NK-92 treated with Interleukin-12 subunit alpha and Interleukin-12 subunit beta, amount 100 ng/mL, for 24 hours (cell line): Measurements from ENCODE around the gene NTMT1.

ENCODE experiments used
- DNase-seq: peaks from one replicate; lab custom pipeline; 2025; lab: John Stamatoyannopoulos, UW

NTMT1 gene

DNA sequence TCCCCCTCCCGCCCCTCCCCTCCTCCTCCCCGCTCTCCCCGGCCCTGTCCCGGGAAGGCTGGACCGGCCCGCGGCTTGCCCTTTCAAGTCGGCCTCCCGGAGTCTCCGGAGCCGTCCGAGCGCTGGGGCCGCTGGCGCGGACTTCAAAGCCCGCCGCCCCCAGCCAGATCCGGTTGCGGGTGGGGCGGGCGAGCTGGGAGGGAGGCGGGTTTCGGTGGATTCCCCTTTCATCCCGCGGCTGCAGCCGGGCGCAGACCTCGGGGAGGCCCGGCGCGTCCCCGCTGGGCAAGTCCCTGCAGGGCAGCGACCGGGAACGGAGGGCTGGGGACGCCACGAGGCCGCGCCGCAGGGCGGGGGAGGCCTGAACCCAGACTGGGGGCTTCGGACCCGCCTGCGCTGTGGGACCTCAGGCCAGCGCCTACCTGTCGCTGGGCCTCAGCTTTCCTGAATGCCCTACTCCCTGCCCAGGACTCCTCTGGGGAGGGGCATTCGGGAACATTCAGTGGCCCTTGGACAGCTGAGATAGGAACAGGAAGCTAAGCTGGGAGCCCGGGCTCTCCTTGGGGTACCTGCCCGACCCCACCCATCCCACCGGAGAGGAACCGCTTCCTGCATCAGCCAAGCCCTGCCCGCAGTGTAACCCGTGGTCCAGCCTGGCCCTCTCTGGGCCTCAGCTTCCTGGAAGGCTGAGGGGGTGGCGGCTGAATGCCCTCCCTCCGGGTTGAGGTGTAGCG is 28.4 kb upstream of the NTMT1 start:
- no peak for DNase-seq

DNA sequence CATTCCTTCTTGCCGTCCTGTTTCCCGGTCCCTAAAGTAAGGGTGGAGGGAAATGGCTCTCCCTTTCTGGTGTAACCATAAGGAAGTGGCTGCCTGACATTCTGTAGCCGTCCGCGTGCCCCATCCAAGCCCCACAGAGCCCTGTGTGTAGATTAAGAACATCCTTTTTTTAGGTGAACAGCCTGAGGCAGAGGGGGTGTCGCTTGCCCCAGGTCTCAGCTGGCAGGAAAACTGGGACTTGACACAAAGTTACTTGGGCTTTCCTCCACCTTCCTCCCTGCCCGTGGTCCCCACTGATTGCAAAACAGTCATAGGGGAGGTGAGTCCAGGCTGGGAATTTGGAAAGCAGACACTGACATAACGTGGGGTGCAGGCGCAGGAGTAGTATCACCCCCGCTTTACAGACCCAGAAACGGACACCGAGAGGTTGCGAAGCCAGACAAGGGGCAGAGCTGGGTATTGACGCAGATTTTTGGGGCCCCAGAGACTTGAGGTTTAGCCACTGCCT is 27.8 kb upstream of the NTMT1 start:
- no peak for DNase-seq

DNA sequence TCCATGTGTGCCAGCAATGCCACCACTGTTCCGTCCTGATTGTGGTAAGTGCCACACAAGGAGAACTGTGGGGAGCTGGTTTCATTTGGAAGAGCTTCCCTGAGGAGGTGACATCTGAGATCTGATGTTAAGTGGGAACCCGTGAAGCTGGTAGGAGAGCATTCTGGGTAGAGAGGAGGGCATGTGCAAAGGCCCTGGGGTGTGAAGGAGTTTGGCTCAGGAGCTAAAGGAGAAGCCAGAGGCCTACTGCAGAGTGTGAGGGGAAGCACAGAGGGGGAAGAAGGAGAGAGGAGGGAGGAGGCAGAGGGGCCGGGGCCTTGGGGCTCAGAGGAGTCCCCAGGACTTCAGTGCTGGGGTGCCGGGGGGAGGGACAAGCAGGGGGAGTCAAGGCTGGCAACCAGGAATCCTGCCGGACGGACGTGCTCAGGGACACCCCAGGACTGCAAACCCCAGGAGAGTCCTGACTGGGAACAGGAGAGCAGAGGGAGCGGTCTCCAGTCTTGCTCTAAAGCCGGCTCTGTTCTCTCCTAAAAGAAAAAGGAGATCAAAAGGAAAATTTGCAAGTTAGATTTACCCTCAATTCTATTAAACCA is 24.8 kb upstream of the NTMT1 start:
- DNase-seq = no peak

DNA sequence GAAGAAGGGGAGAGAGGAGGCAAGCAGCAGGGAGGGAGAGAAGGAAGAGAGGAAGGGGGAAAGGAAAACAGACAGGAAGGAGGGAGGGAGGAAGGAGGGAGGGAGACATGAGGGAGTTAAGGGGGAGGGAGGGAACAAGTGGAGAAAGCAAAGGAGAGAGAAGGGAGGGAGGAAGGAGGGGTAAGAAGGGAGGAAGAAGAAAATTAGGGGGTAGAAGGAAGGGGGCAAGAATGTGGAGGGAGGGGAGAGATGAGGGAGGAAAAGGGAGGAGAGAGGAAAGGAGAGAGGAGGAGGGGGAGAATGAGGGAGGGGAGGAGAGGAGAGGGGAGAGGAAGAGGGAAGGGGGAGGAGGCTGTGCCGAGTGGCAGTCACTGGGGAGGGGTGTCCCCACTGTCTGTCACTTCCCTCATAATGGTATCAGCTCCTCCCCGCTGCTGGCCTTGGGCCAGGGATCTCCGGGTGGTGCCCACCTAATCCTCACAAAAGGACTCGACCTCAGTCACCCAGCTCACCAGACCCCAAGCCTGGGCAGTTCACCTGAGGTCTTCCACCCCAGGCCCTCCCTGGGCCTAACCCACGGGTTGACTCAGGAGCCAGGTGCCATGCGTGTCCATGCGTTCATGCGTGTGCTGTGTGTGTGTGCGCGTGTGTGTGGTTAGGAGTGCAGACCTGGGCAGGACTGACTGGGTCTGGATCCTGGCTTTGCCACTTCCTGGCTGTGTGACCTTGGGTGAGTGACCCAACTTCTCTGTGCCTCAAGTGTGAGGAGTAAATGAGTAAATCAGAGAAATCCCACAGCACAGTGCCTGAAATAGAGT is 23.2 kb upstream of the NTMT1 start:
- no peak for DNase-seq

DNA sequence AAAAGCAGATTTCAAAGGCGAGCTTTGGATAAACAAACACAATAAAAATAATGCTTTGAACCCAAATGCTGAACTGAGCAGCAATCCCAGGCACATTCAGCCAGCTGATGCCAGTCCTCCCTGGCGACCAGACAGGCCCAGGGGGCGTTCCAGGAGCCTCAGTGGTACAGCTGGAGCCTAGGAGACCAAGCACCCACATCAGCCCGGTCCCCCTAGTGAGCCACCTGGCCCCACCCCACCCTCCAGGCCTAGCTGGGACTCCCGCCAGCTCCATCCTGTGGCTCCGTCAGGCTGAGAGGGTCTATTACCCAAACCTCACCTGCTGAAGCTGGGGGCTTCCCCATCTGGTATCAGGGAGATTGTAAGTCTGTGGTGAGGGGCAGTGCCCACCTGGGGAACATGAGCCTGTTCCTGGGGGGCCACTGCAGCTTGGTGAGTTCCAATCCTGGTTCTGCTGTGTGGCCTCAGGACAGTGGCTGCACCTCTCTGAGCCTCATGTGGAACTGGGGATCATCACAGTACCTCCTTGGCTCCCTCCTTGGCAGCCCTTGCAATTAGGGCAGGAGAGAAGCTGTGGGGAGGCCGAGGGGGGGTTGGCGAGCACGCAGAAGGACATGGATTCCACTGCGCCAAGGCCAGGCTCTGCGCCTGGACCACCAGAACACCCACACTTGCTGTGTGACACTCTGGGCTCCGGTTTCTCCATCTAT is 21.8 kb upstream of the NTMT1 start:
- no peak for DNase-seq

DNA sequence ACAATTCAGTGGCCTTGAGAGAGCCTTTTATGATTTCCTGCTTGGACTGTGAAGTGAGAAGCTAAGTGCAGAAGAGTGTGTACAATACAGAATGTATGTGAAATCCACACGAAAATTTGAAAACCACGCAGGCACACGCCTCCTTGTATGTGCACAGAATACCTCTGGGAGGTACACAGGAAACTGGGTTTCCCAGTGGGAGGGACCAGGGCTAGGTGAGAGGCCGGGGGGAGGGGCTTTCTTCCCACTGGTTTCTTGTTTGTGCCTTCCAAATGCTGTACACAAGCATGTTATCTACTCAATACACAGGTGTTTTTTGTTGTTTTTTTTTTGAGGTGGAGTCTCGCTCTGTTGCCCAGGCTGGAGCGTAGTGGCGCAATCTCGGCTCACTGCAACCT is 21.2 kb upstream of the NTMT1 start:
- DNase-seq = peak; percentile 17

DNA sequence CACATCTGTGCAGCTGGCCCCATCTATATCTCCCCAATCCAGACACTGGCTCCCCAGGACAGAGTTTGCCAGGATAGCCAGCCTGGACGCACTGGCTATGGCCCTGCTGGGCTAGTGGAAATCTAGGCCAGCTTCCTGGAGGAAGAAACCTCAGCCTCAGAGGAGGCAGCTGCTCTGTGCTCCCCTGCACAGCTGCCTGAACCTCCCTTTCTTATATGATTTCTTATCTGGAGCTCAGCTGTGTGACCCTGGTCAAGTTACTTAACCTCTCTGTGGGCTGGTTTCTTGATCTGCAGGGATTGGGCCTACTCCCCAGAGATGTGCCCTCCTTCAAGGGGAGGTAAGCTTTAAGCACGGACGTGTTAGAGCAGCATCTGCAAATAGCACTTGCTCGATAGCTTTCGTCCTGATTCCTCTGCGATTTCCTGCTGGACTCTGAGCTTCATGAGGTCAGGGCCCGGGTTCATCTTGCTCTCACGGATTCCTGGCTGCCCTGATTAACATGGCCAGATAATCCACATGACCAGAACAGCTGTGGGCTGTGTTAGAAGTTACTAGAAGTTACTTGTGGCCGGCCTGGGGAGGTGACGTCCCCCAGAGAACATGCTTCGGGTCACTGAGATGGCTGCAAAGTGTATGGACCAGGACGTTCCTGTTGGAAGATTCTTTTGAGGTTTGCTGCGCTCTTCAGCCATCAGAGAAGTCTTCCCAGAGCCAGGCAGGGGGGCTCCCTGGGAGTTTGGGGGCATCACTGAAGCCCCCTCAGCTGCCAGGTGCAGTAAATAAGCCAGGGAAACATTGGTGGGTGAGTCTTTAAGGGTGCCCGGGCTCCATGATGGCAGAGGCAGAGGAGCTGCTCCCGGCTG is 19.6 kb upstream of the NTMT1 start:
- DNase-seq = no peak

DNA sequence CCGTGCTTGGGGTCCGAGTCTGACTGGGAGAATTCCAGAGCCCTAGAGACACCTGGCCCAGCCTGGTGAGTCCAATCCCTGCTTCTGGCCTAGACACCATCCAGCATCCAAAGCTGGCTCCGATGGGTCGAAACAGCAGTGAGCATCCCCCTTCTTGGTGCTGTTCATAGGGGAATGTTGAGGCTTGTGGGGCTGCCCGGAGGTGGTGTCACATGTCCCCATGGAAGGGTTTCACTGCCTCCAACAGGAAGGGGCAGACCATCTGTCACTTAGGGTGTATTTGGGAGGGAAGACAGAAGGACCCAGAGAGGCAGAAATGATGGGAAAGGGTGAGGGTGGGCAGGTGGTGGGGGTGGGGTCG is 19.0 kb upstream of the NTMT1 start:
- DNase-seq = no peak

DNA sequence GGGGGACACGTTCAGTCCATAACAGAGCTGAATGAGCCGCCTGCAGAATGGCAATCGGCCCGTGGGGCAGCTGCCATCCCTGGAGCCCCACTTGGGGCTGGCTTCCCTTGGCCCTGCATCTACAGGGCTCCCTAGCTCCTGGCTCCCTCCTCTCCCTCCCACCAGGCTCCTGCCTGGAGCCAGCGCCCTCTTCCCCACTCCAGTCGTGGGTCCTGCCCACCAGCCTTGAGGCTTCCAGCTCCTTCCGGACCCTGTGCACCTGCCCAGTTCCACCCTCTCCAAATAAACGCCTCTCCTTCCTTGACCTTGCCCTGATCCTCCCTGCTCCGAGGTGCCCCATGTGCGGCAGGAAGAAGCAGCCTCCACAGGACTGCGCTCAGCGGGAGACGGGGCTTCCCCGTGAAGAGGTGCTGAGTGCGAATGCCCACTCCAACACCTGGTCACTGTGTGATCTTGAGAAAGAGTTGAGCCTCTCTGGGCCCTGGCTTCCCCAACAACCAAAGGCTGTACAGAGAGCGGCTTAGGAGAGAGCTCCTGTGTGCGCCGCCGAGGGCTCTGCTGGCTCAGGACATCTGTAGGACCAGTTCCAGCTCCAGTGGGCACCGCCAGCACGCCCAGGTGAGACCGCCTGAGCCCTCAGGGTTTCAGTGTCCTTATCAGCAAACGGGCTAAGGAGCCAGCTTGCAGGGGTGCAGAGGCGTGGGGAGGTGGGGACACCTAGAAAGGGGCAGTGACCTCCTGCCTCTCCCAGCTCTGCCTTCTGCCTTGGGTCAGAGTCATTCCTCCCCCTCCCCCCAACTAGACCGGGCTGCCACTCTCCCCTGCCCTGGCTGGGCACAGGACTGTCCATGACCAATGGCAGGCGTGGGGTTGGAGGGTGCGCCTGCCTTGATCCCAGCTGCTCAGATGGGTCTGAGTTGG is 17.1 kb upstream of the NTMT1 start:
- DNase-seq = no peak

DNA sequence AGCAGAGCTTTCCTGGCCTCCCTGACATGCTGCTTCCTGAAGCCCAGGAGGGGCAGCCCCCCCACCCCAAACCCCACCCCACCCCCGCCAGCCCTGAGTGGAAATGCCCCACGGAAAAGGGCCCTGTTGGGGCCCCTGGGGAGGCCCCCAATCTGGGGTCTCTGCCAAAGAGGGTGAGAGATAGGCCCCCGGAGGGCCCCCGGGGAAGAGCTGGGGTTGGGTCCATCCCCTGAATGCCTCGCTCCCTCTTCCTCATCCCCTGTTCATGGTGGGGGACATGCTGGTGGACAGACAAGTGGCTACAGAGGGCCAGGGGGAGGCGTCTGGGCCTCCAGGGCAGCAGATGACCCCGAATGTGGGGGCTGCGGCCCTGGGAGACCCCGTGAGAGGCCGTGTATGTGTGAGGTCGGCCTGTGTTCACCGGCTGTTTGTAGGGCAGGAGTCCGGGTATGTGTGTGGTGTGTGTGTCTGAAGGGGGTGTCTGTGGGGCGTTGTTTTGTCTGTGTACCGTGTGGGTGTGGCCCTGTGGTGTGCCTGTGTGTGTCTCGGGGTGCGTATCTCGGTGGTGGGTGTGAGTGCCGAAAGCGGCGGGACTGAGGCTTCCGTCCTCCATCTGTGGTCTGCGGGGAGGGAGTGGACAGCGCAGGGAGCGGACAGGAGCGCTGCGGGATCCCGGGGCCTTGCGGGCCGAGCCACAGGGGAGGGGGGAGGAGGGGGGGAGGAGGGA is 16.3 kb upstream of the NTMT1 start:
- no peak for DNase-seq

DNA sequence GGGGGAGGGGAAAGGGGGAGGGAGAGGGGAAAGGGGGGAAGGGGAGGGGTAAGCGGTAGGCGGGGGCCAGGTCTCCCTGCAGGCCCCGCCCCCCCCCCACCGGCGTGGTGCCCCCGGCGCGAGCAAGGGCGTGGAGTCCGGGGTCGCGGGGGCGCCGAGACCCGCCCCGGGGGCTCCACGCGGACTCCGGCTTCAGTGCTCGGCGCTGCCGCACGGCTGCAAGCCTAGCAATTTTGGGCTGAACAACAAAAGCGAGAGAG is 15.8 kb upstream of the NTMT1 start:
- DNase-seq = no peak

DNA sequence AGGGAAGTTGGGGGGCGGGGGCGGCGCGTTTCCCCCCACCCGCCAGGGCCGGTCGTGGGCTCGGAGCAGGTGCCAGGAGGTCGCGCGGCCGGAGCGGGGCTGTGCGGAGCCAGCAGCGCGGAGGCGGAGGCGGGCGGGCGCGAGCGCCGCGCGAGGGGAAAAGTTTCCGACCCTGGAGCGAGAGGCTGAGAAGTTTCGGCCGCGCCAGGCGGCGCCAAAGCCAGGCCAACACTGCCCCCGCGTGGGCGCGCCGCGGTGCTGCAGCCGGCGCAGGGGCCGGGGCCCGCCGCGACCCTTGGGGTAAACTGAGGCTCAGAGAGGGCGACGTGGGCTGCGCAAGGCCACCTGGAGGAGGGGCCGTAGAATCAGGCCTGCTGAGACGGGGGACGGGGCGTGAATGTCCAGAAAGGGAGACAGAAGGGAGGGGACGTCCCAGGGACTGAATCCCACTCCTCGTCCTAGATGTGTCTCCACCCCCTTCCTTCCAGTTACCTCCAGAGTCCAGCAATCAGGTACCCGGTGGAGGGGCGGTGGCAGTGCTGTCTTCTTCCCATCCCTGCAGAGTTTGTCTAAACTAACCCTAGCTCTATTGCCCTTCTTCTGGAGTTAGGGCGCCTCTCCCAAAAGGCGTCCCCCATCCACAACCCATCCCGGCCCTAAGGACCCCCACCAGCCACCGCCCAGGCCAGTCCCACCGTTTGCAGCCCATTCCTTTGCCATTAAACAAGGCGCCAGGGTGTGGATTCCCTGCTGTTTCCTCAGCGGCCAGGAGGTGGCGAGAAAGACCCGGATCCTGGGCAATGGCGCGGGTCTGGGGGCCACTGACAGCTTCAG is 15.3 kb upstream of the NTMT1 start:
- DNase-seq = peak; percentile 22

DNA sequence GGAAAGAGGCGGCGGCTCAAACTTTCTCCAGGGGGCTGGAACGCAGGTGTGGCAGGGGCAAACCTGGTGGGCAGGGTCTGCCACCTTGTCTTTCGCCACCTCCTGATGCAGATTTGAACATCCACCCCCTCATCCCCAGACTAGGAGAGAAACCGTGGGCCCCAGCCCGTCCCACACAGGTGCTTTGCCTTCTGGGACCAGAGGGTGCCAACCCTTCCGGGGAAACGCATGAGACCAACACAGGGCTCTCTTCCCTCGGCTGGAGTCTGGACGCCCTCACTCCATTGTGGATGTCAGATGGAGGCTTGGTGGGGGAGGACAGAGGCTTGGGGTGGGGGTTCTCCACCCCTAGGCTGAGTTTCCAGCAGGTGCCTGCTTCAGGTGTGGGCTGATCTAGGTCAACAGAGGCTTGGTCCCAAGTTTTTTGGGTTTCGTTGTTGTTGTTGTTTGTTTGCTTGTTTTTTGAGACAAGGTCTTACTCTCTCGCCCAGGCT is 14.6 kb upstream of the NTMT1 start:
- DNase-seq = no peak

DNA sequence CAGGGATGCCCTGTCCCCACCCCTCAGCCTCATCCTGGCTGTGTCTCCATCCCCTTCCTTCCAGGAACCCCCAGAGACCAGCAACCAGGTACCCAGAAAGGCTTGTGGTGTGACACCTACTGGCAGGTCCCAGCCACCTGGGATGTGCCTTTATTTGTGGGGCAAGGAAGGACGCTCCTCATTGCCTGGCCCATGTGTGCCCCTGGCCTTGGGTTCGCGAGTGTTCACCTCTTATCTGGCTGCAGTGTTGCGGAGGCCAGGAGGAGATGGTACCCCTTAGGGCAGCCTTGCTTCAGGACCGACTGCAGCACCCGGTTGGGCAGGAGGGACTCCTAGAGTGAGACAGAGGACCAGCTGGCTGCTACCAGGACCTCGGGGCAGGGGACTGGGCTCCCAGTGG is 13.8 kb upstream of the NTMT1 start:
- DNase-seq = no peak

DNA sequence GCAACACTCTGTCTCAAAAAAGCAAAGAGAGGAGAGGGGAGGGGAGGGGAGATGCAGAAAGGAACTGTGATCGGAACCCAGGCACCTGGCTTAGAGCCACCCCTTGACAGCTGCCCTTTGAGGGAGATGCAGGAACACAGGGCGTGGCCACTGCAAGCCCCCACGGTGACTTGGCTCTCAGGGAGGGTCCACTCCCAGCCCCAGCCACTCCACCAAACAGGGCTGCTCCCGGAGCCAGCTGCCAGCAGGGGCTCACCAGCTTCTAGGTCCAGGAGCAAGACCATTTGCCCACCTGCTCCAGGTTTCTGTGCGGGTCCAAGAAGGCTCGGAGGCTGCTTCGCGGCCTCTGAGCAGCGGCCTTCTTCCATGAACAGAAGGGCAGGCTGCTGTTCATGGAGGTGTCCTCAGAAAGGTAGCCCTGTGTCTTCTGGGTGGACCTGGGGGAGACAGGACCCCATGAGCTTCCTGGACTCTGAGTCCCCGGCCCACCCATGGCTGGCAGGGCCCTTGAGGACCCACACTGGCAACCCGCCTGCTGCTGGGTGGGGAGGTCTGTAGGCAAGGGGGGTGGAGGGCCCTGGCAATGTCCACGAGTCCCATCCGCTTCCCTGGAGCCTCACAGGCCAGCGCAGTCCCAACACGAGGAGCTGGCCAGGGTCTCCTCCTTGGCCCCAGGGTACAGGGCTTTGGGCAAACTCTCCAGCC is 13.0 kb upstream of the NTMT1 start:
- DNase-seq = no peak

DNA sequence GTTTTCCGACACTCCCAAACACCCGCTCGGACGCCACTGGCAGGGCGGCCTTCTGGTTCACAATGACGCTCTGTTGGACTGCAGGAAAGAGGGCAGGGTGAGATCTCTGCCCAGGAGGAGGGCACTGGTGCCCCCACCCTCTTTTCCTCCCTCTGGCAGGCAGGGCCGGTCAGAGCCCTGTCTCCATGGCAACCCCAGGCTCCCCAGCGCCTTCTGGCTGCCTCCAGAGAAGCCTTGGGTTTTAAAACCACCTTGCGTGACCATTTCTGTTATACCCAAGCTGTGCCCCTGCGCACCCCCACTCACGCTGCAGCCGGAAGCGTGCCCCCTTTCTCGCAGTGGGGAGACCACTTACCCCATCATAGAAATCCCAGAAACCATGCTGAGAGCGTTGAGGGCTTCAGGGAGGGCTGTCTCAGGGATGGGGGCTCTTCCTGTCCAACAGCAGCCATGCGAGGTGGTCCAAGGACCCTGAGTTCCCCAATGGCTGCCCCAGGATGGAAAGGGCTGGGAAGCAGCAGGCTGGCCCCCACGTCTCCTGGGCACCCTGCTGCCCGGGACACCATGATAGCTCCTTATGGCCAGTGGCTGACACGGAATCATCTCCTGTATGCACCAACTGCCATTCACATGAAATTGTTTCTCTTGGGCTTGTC is 12.3 kb upstream of the NTMT1 start:
- no peak for DNase-seq

DNA sequence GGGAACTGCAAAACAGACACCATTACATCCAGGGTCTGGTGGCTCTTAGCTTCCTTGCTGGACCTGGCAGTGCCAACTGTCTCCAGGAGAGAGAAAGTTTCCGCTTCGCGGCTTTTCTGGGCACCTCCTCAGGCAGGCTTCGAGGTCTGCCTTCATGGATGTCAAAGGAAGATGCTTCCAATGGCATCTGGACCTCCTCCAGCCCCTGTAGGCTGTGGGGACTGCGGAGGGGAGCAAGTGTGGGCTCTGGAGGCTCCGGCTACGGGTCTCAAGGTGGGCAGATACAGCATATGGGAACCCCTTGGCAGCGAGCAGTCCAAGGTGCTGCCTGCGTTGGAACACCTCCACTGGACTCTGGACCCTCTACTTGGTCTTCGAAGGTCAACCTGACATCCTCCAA is 11.0 kb upstream of the NTMT1 start:
- DNase-seq = no peak
